DOHH2 (cell line): ENCODE data around the gene JMJD6.

Experiments used
- H3F3A ChIP-seq: fragments of 200-600 bp; sonication (generic), shearing (Covaris generic); 2 replicates; pipeline ENCODE4 v1.6.0; 2016; ENCODE audit warnings: antibody characterized with exemption, mild to moderate bottlenecking; ENCODE audit not compliant: control insufficient read depth, insufficient read depth
- H3K27ac ChIP-seq: fragments of 200-600 bp; sonication (generic); 2 replicates; pipeline ENCODE4 v1.5.1; 2014; ENCODE audit warnings: low read depth, mild to moderate bottlenecking, low read length, moderate library complexity
- H3K27me3 ChIP-seq: fragments of 200-600 bp; sonication (generic); 2 replicates; pipeline ENCODE4 v1.6.1; 2014; ENCODE audit warnings: mild to moderate bottlenecking, low read length, mixed read lengths; ENCODE audit not compliant: control insufficient read depth
- H3K36me3 ChIP-seq: fragments of 200-600 bp; sonication (generic); 2 replicates; pipeline ENCODE4 v1.6.1; 2014; ENCODE audit warnings: mild to moderate bottlenecking, low read length, moderate library complexity, mixed read lengths; ENCODE audit not compliant: control insufficient read depth
- H3K4me1 ChIP-seq: fragments of 200-600 bp; sonication (generic); 2 replicates; pipeline ENCODE4 v1.6.1; 2014; ENCODE audit warnings: mild to moderate bottlenecking, low read length, mixed read lengths; ENCODE audit not compliant: control insufficient read depth
- H3K4me2 ChIP-seq: fragments of 200-600 bp; sonication (generic); 2 replicates; pipeline ENCODE4 v1.6.0; 2014; ENCODE audit warnings: mild to moderate bottlenecking, low read length, moderate library complexity
- H3K4me3 ChIP-seq: fragments of 200-600 bp; sonication (generic); 2 replicates; pipeline ENCODE4 v1.5.1; 2014; ENCODE audit warnings: mild to moderate bottlenecking, low read length, mixed read lengths
- H3K79me2 ChIP-seq: fragments of 200-600 bp; sonication (generic); 2 replicates; pipeline ENCODE4 v1.6.1; 2014; ENCODE audit warnings: mild to moderate bottlenecking, low read length, mixed read lengths; ENCODE audit not compliant: control insufficient read depth
- H3K9me2 ChIP-seq: fragments of 200-600 bp; sonication (generic); replicated peaks from 2 replicates; pipeline ENCODE4 v1.6.1; 2014; ENCODE audit warnings: mild to moderate bottlenecking, low read length, mixed read lengths; ENCODE audit not compliant: control insufficient read depth
- H3K9me3 ChIP-seq: fragments of 200-600 bp; sonication (generic); 2 replicates; pipeline ENCODE4 v1.6.1; 2014; ENCODE audit warnings: antibody characterized with exemption, low read length, mixed read lengths; ENCODE audit not compliant: control insufficient read depth, insufficient read depth
- H4K20me1 ChIP-seq: fragments of 200-600 bp; sonication (generic); 2 replicates; pipeline ENCODE4 v1.6.0; 2014; ENCODE audit warnings: low read depth, mild to moderate bottlenecking, antibody characterized with exemption, low read length, moderate library complexity; ENCODE audit not compliant: control insufficient read depth, insufficient read depth
- EZH2phosphoT487 ChIP-seq: fragments of 200-600 bp; sonication (generic); IDR thresholded peaks from 2 replicates; pipeline ENCODE4 v1.6.1; 2017; ENCODE audit warnings: borderline replicate concordance, mild to moderate bottlenecking, antibody characterized with exemption, low read length, moderate library complexity, mixed read lengths
- TF ChIP-seq, protein P1 (sequence below): fragments of 200-600 bp; sonication (generic); IDR thresholded peaks from one replicate; pipeline ENCODE4 v1.5.1; 2014; ENCODE audit warnings: antibody characterized with exemption, mild to moderate bottlenecking, low read depth, low read length; ENCODE audit not compliant: poor library complexity, severe bottlenecking

The JMJD6 gene

DNA sequence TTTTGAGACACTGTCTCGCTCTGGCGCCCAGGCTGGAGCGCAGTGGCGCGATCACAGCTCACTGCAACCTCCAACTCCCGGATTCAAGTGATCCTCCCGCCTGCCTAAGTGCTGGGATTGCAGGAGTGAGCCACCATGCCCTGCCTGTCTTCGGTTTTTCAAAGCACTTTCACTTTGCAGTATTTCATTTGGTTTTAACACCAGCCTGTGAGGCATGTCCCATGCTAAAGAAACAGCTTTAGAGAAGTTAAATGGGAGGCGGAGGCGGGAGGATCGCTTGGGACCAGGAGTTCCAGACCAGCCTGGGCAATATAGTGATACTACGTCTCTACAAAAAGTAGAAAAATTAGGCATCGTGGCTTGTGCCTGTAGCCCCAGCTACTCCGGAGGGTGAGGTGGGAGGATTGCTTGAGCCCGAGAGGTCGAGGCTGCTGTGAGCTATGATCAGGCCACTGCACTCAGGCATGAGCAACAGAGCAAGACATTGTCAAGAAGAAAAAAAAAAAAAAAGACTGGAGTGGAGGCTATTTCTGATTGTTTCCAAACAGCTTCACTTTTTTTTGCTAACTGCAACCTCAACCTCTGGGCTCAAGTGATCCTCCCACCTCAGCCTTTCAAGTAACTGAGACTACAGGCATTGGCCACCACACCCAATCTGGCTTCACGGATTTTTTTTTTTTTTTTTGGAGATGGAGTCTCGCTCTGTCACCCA is 1.5 kb upstream of the JMJD6 start:
- peaks cover 59% of the 10 kb centered on the region for H3K4me1 ChIP-seq
- H3K9me2 ChIP-seq, result no peaks in the 10 kb centered on the region
- peaks cover 37% of the 10 kb centered on the region for H3F3A ChIP-seq
- H3K27me3 ChIP-seq, result no peaks in the 10 kb centered on the region
- peaks cover 3% of the 10 kb centered on the region; the same call in 1 of the 2 replicates for H4K20me1 ChIP-seq
- peak overlapping the region; percentile 93 for H3K27ac ChIP-seq
- peaks cover 80% of the 10 kb centered on the region for H3K36me3 ChIP-seq
- H3K79me2 ChIP-seq, result peaks cover 89% of the 10 kb centered on the region
- H3K4me3 ChIP-seq, result peak overlapping the region; percentile 84
- no peaks in the 10 kb centered on the region for H3K9me3 ChIP-seq
- TF ChIP-seq, protein P1, sequence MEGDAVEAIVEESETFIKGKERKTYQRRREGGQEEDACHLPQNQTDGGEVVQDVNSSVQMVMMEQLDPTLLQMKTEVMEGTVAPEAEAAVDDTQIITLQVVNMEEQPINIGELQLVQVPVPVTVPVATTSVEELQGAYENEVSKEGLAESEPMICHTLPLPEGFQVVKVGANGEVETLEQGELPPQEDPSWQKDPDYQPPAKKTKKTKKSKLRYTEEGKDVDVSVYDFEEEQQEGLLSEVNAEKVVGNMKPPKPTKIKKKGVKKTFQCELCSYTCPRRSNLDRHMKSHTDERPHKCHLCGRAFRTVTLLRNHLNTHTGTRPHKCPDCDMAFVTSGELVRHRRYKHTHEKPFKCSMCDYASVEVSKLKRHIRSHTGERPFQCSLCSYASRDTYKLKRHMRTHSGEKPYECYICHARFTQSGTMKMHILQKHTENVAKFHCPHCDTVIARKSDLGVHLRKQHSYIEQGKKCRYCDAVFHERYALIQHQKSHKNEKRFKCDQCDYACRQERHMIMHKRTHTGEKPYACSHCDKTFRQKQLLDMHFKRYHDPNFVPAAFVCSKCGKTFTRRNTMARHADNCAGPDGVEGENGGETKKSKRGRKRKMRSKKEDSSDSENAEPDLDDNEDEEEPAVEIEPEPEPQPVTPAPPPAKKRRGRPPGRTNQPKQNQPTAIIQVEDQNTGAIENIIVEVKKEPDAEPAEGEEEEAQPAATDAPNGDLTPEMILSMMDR, result no peak
- no peak for TF ChIP-seq EZH2phosphoT487
- H3K4me2 ChIP-seq, result peak overlapping the region; percentile 95

DNA sequence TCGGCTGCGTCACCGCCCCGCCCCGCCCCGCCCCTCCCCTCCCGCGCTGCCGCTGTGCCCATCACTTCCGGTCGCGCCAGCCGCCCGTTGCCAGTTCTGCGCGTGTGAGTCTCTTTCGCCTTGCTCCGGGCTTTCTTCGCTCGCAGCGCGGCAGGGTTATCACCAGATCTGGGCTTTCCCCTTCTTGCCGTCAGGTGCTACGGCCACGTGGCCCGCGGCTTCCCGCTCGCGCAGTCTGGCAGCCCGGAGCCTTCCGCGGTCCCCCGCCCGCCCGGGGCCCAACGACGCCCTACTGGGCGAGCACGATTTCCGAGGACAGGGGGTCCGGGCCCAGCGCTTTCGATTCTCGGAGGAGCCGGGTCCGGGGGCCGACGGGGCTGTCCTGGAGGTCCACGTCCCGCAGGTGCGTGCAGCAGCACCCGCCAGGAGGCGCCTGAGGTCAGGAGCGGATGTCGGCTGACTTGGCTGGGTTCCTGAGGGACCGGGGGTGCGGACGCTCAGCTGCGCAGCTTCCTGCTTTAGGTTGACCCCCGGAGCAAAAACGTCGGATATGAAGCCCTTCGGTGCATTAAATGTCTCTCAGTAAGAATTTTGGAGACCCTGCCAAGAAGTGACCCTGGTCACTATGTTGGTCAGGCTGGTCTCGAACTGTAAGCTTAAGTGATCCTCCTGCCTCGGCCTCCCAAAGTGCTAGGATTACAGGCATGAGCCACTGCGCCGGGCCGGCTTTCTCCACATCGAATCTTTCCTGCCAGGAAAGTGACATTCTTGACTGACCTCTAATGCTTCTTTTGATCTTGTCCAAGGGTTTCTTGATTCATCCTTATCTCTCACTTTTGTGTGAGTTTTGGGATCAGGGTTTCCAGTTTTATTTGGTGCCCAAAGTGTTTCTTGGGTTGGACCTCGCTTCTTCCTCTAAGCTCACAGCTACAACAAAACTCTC is 641 bp upstream of the JMJD6 start, which contains the start of gene METTL23:
Gene METTL23 (plus strand): TSS at position 64 of the 943 bp plus-strand sequence. CDS start 2,872 bp downstream, outside the sequence.
- Histone ChIP-seq H3K4me2 (peak within 1 kb of the TSS; percentile 96), H3K27ac (peak within 1 kb of the TSS; percentile 93), H3K4me1 (peaks cover 53% of the 10 kb centered on the region), H3K4me3 (peak within 1 kb of the TSS; percentile 84), H4K20me1 (0 out of 2 replicates have a peak, but pooled peaks cover 3% of the 10 kb centered on the region), H3K9me2 (no peaks in the 10 kb centered on the region), H3K27me3 (no peaks in the 10 kb centered on the region), H3K79me2 (peaks cover 84% of the 10 kb centered on the region), H3K36me3 (peaks cover 78% of the 10 kb centered on the region), H3F3A (peaks cover 29% of the 10 kb centered on the region), H3K9me3 (no peaks in the 10 kb centered on the region)
- TF ChIP-seq EZH2phosphoT487, result no peak
- TF ChIP-seq, protein P1, result peak; percentile 91

DNA sequence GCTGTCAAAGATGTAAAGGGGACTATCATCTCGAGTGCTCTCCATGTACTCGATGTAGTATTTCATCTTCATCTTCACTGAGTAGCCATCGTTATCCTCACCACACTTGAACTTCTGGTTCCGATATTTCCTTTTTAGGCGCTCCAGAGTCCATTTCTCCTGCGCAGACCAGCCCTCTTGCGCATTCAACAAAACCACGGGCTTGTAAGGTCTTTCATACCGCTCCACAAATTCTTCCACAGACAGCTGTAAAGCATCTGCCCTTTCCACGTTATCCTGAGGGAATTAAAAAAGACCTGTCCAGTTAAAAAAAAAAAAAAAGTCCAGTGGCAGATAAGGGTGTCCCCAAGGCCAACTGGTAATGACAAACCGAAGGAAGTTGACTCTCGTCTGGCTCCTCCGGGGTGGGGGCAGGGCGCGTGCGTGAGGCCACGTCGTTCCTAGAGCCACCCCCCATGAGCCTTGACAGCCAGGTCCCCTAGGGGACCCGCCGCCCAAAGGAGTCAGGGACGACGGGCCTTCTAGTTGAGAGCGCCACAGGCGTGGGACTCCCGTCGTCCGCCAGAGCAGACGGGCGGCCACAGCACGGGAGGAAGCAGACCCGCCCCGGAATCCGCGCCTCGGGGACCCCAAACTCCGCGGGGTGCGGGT is 701 bp downstream of the JMJD6 start:
- H3K4me1 ChIP-seq, result peaks cover 42% of the 10 kb centered on the region
- H3K4me3 ChIP-seq, result peak overlapping the region; percentile 84
- peak overlapping the region; percentile 96 for H3K4me2 ChIP-seq
- TF ChIP-seq, protein P1, result no peak
- TF ChIP-seq EZH2phosphoT487, result no peak
- H3K9me2 ChIP-seq, result no peaks in the 10 kb centered on the region
- peak overlapping the region; percentile 93 for H3K27ac ChIP-seq
- H3K9me3 ChIP-seq, result no peaks in the 10 kb centered on the region
- peaks cover 81% of the 10 kb centered on the region for H3K36me3 ChIP-seq
- H3F3A ChIP-seq, result peaks cover 18% of the 10 kb centered on the region
- peaks cover 77% of the 10 kb centered on the region for H3K79me2 ChIP-seq
- no peaks in the 10 kb centered on the region for H3K27me3 ChIP-seq
- H4K20me1 ChIP-seq, result 0 out of 2 replicates have a peak, but pooled peaks cover 3% of the 10 kb centered on the region
